ENCODE results near the gene OR10A6.

Gene OR10A6

DNA sequence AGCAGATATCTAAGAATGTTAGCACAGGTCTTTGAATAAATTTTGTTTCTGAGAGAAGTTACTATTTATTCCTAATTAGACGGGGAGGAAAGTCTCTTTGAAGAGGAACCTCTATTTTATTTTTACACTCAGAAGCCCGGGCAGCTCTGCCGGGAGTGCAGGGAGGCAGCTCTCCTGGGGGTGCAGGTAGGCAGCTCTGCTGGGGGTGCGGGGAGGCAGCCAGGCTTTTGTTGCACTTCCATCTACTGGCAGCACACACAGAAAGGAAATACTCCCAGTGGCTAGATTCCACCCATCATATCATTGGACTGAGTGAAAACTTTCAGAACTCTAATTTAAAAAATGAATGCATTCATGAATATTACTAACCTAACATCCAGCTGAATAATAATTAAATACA lies 24.6 kb downstream of the OR10A6 start:
- H3K36me3 ChIP-seq (replicated peaks; ENCODE audit: insufficient read depth, low read length), result no peaks in the 10 kb centered on the region
- no peaks in the 10 kb centered on the region for H3K9me2 ChIP-seq (replicated peaks; ENCODE audit: insufficient read depth, low read length)
- no peak for DNase-seq
- H3K27me3 ChIP-seq (replicated peaks; ENCODE audit: insufficient read depth, low read length), result no peaks in the 10 kb centered on the region
- TF ChIP-seq, protein P1, sequence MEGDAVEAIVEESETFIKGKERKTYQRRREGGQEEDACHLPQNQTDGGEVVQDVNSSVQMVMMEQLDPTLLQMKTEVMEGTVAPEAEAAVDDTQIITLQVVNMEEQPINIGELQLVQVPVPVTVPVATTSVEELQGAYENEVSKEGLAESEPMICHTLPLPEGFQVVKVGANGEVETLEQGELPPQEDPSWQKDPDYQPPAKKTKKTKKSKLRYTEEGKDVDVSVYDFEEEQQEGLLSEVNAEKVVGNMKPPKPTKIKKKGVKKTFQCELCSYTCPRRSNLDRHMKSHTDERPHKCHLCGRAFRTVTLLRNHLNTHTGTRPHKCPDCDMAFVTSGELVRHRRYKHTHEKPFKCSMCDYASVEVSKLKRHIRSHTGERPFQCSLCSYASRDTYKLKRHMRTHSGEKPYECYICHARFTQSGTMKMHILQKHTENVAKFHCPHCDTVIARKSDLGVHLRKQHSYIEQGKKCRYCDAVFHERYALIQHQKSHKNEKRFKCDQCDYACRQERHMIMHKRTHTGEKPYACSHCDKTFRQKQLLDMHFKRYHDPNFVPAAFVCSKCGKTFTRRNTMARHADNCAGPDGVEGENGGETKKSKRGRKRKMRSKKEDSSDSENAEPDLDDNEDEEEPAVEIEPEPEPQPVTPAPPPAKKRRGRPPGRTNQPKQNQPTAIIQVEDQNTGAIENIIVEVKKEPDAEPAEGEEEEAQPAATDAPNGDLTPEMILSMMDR (IDR thresholded peaks at IDR 0.05; ENCODE audit: low read length), result no peak
- no peak for TF ChIP-seq EZH2 (optimal IDR thresholded peaks at IDR 0.05; ENCODE audit: low read depth, low read length)
- TF ChIP-seq EZH2phosphoT487 (IDR thresholded peaks at IDR 0.05; ENCODE audit: low read length), result no peak
- H3F3A ChIP-seq (ENCODE audit: insufficient read depth, low read length), result no peaks in the 10 kb centered on the region
- no peak overlapping the region for H3K4me2 ChIP-seq (ENCODE audit: low read depth, low read length)
- H2AFZ ChIP-seq (ENCODE audit: low read length), result no peak overlapping the region
- H3K4me1 ChIP-seq (ENCODE audit: low read length), result no peaks in the 10 kb centered on the region
- H3K4me3 ChIP-seq (ENCODE audit: low read length), result no peak overlapping the region
- no peaks in the 10 kb centered on the region for H4K20me1 ChIP-seq (ENCODE audit: insufficient read depth, low read length)
- H3K79me2 ChIP-seq (ENCODE audit: low read length), result no peaks in the 10 kb centered on the region
- H3K9ac ChIP-seq (ENCODE audit: low read length), result no peak overlapping the region
- H3K27ac ChIP-seq (ENCODE audit: low read length), result no peak overlapping the region
- no peaks in the 10 kb centered on the region for H3K9me3 ChIP-seq (replicated peaks; ENCODE audit: insufficient read depth, low read length)

DNA sequence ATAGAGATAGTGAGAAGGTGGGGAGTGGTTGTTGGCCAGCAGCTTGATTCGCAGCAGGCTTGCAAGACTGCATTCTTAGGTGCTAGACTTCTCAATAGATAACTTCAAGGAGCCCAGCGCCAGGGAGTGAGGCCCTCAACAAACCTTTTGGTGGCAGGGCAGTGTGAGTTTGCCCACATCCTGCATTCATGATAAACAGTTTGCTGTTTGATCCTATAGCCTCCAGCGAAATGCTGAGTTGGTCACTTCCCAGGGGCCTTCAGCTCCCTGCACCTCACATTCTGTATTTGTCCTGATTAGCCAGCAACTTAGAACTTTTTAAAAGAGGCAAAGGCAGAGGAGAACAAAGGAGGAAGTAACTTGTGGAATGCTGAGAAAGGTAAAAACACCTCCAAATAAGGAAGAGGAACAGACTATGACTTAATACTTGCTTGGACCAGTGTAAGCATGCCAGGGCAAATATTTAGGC lies 25.1 kb downstream of the OR10A6 start:
- no peaks in the 10 kb centered on the region for H3F3A ChIP-seq (ENCODE audit: insufficient read depth, low read length)
- no peaks in the 10 kb centered on the region for H3K27me3 ChIP-seq (replicated peaks; ENCODE audit: insufficient read depth, low read length)
- H3K79me2 ChIP-seq (ENCODE audit: low read length), result no peaks in the 10 kb centered on the region
- TF ChIP-seq, protein P1 (IDR thresholded peaks at IDR 0.05; ENCODE audit: low read length), result no peak
- TF ChIP-seq EZH2phosphoT487 (IDR thresholded peaks at IDR 0.05; ENCODE audit: low read length), result no peak
- no peak for TF ChIP-seq EZH2 (optimal IDR thresholded peaks at IDR 0.05; ENCODE audit: low read depth, low read length)
- no peaks in the 10 kb centered on the region for H3K9me2 ChIP-seq (replicated peaks; ENCODE audit: insufficient read depth, low read length)
- no peak overlapping the region for H3K9ac ChIP-seq (ENCODE audit: low read length)
- no peak overlapping the region for H3K27ac ChIP-seq (ENCODE audit: low read length)
- no peaks in the 10 kb centered on the region for H4K20me1 ChIP-seq (ENCODE audit: insufficient read depth, low read length)
- no peaks in the 10 kb centered on the region for H3K4me1 ChIP-seq (ENCODE audit: low read length)
- no peaks in the 10 kb centered on the region for H3K36me3 ChIP-seq (replicated peaks; ENCODE audit: insufficient read depth, low read length)
- DNase-seq, result no peak
- H3K4me3 ChIP-seq (ENCODE audit: low read length), result no peak overlapping the region
- no peak overlapping the region for H3K4me2 ChIP-seq (ENCODE audit: low read depth, low read length)
- no peak overlapping the region for H2AFZ ChIP-seq (ENCODE audit: low read length)
- no peaks in the 10 kb centered on the region for H3K9me3 ChIP-seq (replicated peaks; ENCODE audit: insufficient read depth, low read length)

DNA sequence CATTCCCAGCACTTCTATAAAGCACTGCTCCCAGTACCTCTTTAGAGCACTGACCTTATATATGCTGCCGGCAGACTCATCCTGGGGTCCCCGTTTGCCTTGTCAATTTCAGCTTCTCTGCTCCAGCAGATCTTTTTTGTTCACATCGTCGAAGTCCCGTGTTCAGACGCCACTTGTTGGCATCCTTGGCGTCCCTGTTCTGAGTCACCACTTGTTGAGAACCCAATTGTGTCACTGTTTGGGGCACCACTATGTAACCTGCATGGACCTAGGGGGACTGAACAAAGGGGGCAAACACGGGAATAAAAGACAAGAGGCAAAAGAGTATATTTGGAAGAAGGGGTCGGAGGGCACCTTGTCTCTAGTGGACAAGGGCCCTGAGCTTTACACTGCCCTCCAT lies 25.5 kb downstream of the OR10A6 start:
- no peak overlapping the region for H3K4me3 ChIP-seq (ENCODE audit: low read length)

More for the DNA sequence above, 25.5 kb downstream of the OR10A6 start:
- Histone ChIP-seq H3K4me2 (ENCODE audit: low read depth, low read length) (no peak overlapping the region), H2AFZ (ENCODE audit: low read length) (no peak overlapping the region), H3K27me3 (replicated peaks; ENCODE audit: insufficient read depth, low read length) (no peaks in the 10 kb centered on the region), H3K79me2 (ENCODE audit: low read length) (no peaks in the 10 kb centered on the region), H3K36me3 (replicated peaks; ENCODE audit: insufficient read depth, low read length) (no peaks in the 10 kb centered on the region), H4K20me1 (ENCODE audit: insufficient read depth, low read length) (no peaks in the 10 kb centered on the region), H3K9me2 (replicated peaks; ENCODE audit: insufficient read depth, low read length) (no peaks in the 10 kb centered on the region), H3K9me3 (replicated peaks; ENCODE audit: insufficient read depth, low read length) (no peaks in the 10 kb centered on the region), H3K9ac (ENCODE audit: low read length) (no peak overlapping the region), H3F3A (ENCODE audit: insufficient read depth, low read length) (no peaks in the 10 kb centered on the region), H3K4me1 (ENCODE audit: low read length) (no peaks in the 10 kb centered on the region), H3K27ac (ENCODE audit: low read length) (no peak overlapping the region)
- DNase-seq, result no peak
- TF ChIP-seq EZH2 (optimal IDR thresholded peaks at IDR 0.05; ENCODE audit: low read depth, low read length) (no peak), EZH2phosphoT487 (IDR thresholded peaks at IDR 0.05; ENCODE audit: low read length) (no peak)
- TF ChIP-seq, protein P1 (IDR thresholded peaks at IDR 0.05; ENCODE audit: low read length), result no peak

Measured in MM.1S (cell line).